IPS DF 4.7 (cell line): Measurements from ENCODE around the gene CNN2.

ENCODE experiments used
- DNase-seq: peaks from one replicate; pipeline ENCODE4 v3.0.0-alpha.2; 2013; ENCODE audit warnings: low spot score; ENCODE audit errors: extremely low read depth

The CNN2 gene

DNA sequence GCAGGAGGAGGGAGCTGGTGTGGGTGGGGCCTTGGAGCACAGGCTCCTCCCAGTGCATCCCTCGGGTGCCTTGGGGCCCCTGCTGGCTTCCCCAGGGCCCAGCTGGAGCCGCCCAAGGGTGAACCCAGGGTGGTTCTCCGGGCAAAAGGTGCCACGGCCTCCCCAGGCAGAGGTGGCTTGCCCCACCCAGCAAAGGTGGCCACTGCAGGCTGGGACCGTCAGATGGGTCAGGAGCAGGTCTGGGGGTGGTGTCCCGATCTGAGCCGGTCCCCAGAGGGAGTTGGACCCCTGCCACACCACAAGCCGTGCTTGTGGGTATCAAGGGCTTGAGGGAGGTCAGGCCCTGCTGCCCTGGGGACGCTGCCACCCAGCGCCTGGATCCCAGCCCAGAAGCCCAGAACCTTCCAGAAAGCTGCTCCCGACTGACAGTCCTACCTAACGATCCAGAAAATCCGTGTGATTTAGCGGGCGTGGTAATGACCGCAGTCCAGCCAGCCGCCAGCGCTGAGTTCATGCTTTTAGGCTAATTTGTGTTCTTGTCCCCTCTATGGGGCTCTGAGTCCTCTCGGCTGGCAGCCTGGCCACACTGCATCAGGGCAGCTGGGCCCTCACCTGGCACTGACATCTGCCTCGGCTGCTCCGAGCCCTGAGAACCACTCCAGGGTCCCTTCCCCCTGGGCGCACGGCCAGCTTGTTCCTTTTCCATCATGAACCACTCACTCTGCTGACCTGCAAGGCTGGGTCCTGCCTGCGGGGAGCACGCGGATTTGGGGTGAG is 31.2 kb upstream of the CNN2 start:
- no peak for DNase-seq

- no peak for DNase-seq
Measured at GRCh38 chr19:996051-996838, 30.2 kb upstream of the CNN2 start.

GRCh38 chr19:998064-998463 is 28.3 kb upstream of the CNN2 start:
- DNase-seq, result no peak

DNA sequence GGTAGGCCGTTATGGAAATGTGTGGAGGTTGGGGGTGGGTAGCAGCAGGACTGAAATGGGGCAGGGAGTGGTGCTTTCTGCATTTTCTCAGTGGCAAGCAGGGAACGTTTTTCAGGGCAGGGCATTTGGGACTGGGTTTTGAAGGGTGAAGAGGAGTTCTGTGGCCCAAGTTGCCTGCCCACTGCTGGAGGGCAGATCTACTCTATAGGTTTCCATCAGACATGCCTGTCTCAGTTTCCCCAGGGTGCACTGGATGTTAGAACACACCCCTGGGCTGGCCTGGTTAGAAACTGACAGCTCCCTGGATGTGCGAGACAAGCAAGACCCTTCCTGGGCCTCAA is 27.1 kb upstream of the CNN2 start:
- no peak for DNase-seq

DNA sequence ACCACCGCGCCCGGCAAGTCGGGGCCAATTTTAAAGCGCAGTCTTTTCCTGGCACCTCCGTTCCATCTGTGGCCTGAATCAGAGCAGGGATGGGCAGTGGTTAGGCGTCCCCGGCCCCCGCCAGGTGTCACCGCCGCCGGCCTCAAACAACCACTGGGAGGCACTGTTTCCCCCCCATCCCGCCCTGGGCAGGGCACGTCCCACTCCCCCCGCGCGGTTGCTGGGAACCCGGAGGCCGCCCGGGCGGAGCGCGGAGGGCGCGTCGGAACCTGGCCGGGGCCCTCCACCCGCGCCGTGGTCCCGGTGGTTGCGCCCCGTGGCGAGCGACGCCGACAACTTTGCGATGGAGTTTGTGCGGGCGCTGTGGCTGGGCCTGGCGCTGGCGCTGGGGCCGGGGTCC is 26.3 kb upstream of the CNN2 start, which contains the start of gene GRIN3B:
Gene GRIN3B, plus strand, starts transcription at position 325 of the 400 bp plus-strand sequence. Its CDS starts 19 bp downstream, at position 344.
- no peak for DNase-seq

- no peak for DNase-seq
Measured at GRCh38 chr19:1000591-1001537, 25.5 kb upstream of the CNN2 start.

GRCh38 chr19:1001538-1002166 is 24.8 kb upstream of the CNN2 start:
- no peak for DNase-seq

GRCh38 chr19:1002600-1002999 is 23.8 kb upstream of the CNN2 start:
- DNase-seq, result no peak

DNA sequence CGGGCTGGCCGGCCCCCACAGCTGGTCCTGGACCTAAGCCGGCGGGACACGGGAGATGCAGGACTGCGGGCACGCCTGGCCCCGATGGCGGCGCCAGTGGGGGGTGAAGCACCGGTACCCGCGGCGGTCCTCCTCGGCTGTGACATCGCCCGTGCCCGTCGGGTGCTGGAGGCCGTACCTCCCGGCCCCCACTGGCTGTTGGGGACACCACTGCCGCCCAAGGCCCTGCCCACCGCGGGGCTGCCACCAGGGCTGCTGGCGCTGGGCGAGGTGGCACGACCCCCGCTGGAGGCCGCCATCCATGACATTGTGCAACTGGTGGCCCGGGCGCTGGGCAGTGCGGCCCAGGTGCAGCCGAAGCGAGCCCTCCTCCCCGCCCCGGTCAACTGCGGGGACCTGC is 23.1 kb upstream of the CNN2 start:
- no peak for DNase-seq

DNA sequence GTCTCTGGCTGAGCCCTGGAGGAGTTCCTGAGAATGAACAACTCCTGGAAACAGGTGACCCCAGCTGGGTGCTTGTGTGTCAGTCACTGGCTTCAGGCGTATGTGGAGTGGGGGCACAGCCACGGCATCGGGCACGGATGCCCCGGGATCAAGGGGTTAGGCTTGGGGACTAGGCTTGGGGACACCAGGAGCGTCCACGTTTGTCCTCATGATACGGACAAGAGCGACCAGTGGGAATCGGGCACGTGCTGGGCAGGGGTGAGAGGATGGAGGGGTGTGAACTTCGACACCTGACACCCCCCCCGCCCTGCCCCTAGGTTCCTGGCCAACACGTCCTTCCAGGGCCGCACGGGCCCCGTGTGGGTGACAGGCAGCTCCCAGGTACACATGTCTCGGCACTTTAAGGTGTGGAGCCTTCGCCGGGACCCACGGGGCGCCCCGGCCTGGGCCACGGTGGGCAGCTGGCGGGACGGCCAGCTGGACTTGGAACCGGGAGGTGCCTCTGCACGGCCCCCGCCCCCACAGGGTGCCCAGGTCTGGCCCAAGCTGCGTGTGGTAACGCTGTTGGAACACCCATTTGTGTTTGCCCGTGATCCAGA is 22.1 kb upstream of the CNN2 start:
- DNase-seq, result no peak

DNA sequence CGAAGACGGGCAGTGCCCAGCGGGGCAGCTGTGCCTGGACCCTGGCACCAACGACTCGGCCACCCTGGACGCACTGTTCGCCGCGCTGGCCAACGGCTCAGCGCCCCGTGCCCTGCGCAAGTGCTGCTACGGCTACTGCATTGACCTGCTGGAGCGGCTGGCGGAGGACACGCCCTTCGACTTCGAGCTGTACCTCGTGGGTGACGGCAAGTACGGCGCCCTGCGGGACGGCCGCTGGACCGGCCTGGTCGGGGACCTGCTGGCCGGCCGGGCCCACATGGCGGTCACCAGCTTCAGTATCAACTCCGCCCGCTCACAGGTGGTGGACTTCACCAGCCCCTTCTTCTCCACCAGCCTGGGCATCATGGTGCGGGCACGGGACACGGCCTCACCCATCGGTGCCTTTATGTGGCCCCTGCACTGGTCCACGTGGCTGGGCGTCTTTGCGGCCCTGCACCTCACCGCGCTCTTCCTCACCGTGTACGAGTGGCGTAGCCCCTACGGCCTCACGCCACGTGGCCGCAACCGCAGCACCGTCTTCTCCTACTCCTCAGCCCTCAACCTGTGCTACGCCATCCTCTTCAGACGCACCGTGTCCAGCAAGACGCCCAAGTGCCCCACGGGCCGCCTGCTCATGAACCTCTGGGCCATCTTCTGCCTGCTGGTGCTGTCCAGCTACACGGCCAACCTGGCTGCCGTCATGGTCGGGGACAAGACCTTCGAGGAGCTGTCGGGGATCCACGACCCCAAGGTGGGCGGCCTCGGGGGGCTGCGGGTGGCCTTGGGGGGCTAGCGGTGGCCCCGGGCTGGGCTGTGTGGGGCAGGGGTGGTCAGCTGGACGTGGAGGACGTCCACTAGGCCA is 21.4 kb upstream of the CNN2 start:
- DNase-seq, result no peak

- DNase-seq, result no peak
Measured at GRCh38 chr19:1006711-1007398, 19.6 kb upstream of the CNN2 start.

GRCh38 chr19:1007399-1008251 is 18.8 kb upstream of the CNN2 start:
- no peak for DNase-seq

DNA sequence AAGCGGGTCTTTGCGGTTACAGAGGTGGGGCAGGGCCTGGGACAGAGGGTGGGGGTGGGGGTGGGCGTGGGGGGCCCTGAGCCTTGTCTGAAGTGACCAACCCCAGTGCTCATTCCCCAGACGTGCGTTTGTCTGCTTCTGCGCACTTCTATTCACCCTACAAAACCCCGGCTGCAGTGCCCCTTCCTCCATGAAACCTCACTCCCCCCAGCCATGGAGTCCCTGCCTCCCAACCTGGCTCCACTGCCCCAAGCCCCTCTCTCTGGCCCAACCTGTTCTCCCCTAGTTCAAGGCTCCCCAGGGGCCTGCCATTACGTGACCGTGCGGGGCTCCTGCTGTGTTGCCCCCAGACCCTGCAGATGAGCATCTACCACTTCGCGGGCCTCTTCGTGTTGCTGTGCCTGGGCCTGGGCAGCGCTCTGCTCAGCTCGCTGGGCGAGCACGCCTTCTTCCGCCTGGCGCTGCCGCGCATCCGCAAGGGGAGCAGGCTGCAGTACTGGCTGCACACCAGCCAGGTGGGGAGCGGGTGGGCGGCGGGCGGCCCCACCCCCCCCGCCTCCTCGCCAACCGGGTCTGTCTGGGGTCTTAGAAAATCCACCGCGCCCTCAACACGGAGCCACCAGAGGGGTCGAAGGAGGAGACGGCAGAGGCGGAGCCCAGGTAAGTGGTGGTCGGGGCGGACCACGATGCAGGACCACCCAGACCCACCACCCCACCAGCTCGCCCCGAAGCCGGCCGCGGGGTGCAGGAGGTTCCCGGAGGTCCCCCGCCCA is 18.0 kb upstream of the CNN2 start:
- DNase-seq, result no peak

DNA sequence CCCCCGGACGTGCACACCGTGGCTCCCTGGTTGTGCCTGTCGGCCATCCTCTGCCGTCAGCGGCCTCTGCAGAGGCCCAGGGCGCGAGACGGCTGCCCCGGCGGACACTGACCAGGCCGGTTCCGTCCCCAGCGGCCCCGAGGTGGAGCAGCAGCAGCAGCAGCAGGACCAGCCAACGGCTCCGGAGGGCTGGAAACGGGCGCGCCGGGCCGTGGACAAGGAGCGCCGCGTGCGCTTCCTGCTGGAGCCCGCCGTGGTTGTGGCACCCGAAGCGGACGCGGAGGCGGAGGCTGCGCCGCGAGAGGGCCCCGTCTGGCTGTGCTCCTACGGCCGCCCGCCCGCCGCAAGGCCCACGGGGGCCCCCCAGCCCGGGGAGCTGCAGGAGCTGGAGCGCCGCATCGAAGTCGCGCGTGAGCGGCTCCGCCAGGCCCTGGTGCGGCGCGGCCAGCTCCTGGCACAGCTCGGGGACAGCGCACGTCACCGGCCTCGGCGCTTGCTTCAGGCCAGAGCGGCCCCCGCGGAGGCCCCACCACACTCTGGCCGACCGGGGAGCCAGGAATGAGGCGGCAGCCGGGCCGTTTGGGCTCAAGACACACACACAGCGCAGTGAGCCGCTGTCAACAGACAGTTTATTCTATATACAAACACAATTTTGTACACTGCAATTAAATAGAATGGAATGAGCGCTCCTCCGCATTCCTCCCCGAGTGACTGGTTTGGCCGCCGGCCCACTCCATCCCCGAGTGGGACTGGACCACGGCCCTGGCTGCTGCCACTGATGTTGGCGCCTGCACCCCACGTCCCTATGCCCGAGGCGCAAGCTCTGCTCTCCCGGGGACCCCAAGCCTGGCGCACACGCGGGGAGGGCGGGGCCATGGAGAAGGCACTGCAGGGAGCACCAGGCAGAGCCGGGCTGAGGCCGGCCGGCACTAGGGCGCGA is 17.1 kb upstream of the CNN2 start:
- DNase-seq, result no peak

- no peak for DNase-seq
Measured at GRCh38 chr19:1009981-1010538, 16.3 kb upstream of the CNN2 start.
